Endodermal cell (in vitro differentiated cells): Measurements from ENCODE around the gene LSM14B. TPM values are rescaled to one million over a fixed set of nuclear protein-coding genes. Genes with fewer than 3 reads are reported as not detected.
"Not testable (repeated sequence)": the region's sequence is repeated elsewhere in the genome, so short reads cannot be mapped to it uniquely, and the experiment has no call there.

ENCODE experiments used
- DNase-seq: peaks from one replicate; pipeline ENCODE4 v3.0.0-alpha.2; 2017
- H3K27ac ChIP-seq: 2 replicates; pipeline ENCODE4 v1.5.1; 2013; ENCODE audit warnings: mild to moderate bottlenecking, low read depth, low read length, moderate library complexity
- H3K27me3 ChIP-seq: 2 replicates; pipeline ENCODE4 v1.6.1; 2013; ENCODE audit warnings: mild to moderate bottlenecking, low read length, moderate library complexity; ENCODE audit not compliant: insufficient read depth, control insufficient read depth, poor library complexity, severe bottlenecking
- H3K36me3 ChIP-seq: 2 replicates; pipeline ENCODE4 v1.7.0; 2013; ENCODE audit warnings: mild to moderate bottlenecking, low read length, moderate library complexity; ENCODE audit not compliant: control insufficient read depth, insufficient read depth
- H3K4me1 ChIP-seq: one replicate; pipeline ENCODE4 v1.7.0; 2013; ENCODE audit warnings: low read length; ENCODE audit not compliant: control insufficient read depth, insufficient read depth
- H3K4me3 ChIP-seq: 2 replicates; pipeline ENCODE4 v1.5.1; 2013; ENCODE audit warnings: mild to moderate bottlenecking, low read length, moderate library complexity
- H3K9ac ChIP-seq: 2 replicates; pipeline ENCODE4 v1.6.1; 2013; ENCODE audit warnings: mild to moderate bottlenecking, low read length, moderate library complexity; ENCODE audit not compliant: poor library complexity, severe bottlenecking; ENCODE audit errors: extremely low read depth
- H3K9me3 ChIP-seq: 2 replicates; pipeline ENCODE4 v1.6.1; 2013; ENCODE audit warnings: mild to moderate bottlenecking, low read length, moderate library complexity; ENCODE audit not compliant: control insufficient read depth
- H3K27ac Mint-ChIP-seq: 2 replicates; pipeline ENCODE4 v1.8.0; 2020; ENCODE audit warnings: mixed read lengths
- H3K27me3 Mint-ChIP-seq: 2 replicates; pipeline ENCODE4 v1.8.0; 2021; ENCODE audit warnings: mild to moderate bottlenecking, mixed read lengths; ENCODE audit not compliant: insufficient read depth
- H3K36me3 Mint-ChIP-seq: 2 replicates; pipeline ENCODE4 v1.8.0; 2020; ENCODE audit warnings: low read depth, mixed read lengths
- H3K4me1 Mint-ChIP-seq: 2 replicates; pipeline ENCODE4 v1.8.0; 2020; ENCODE audit warnings: mixed read lengths
- H3K4me3 Mint-ChIP-seq: 2 replicates; pipeline ENCODE4 v1.8.0; 2020; ENCODE audit warnings: mild to moderate bottlenecking, moderate library complexity, mixed read lengths
- H3K9me3 Mint-ChIP-seq: 2 replicates; pipeline ENCODE4 v1.8.0; 2020; ENCODE audit warnings: mild to moderate bottlenecking, mixed read lengths
- CTCF ChIP-seq: fragments of 200-600 bp; sonication (generic); conservative IDR thresholded peaks from 2 replicates; pipeline ENCODE4 v1.5.0; 2021; ENCODE audit warnings: antibody characterized with exemption, mild to moderate bottlenecking
- WGBS, 2 experiments: methylation state at CpG; one replicate each; pipeline versions ENCODE4 v1.1.5 to v1.1.7; 2013; ENCODE audit warnings: missing lambda C conversion rate in 2 of 2, mixed read lengths in 1 of 2; ENCODE audit not compliant: insufficient coverage in 1 of 2, insufficient read length in 1 of 2; 5-methylcytosine and 5-hydroxymethylcytosine counted together
- total RNA-seq, 2 donors: library from RNA; stranded (reverse); fragmentation: NEBNext Ultra II Directional in 1 of 2; extraction: Animal tissue kit (Norgen Biotek cat#: 25700) in 1 of 2; gene quantifications; 2 replicates in 1 of 2; 3 replicates in 1 of 2; pipeline ENCODE4 v1.2.1, GENCODE V29; 2021

LSM14B gene
- total RNA-seq, 2 donors from 2014 or later = 89.1 to 91.1 TPM

GRCh38 chr20:62080249-62080990, 41.9 kb upstream of the LSM14B start:
- no peak overlapping the region for H3K27ac Mint-ChIP-seq

GRCh38 chr20:62083312-62083711, 39.0 kb upstream of the LSM14B start:
- Mint-ChIP-seq H3K27ac (no peak overlapping the region), H3K4me3 (no peak overlapping the region), H3K36me3 (no peaks in the 10 kb centered on the region), H3K27me3 (peaks cover 9% of the 10 kb centered on the region), H3K9me3 (peaks cover 12% of the 10 kb centered on the region), H3K4me1 (no peaks in the 10 kb centered on the region)
- Histone ChIP-seq H3K9ac (no peak overlapping the region), H3K9me3 (peaks cover 8% of the 10 kb centered on the region), H3K27ac (no peak overlapping the region), H3K4me1 (no peaks in the 10 kb centered on the region), H3K36me3 (no peaks in the 10 kb centered on the region), H3K4me3 (no peak overlapping the region), H3K27me3 (no peaks in the 10 kb centered on the region)
- DNase-seq = no peak
- TF ChIP-seq CTCF = no peak
- 73 to 77% methylated on average over 3 to 5 of the region's 5 CpGs for WGBS, 2 experiments

More at GRCh38 chr20:62080249-62080990, 41.9 kb upstream of the LSM14B start:
- peaks cover 37% of the 10 kb centered on the region for H3K9me3 Mint-ChIP-seq
- WGBS, 2 experiments = 79 to 80% methylated on average over 9 to 13 of the region's 15 CpGs
- Histone ChIP-seq H3K9me3 (peaks cover 11% of the 10 kb centered on the region), H3K4me1 (no peaks in the 10 kb centered on the region), H3K9ac (no peak overlapping the region), H3K27me3 (no peaks in the 10 kb centered on the region), H3K4me3 (no peak overlapping the region), H3K27ac (no peak overlapping the region), H3K36me3 (no peaks in the 10 kb centered on the region)
- DNase-seq = no peak
- H3K36me3 Mint-ChIP-seq = peaks cover 7% of the 10 kb centered on the region
- no peak overlapping the region for H3K4me3 Mint-ChIP-seq
- no peak for TF ChIP-seq CTCF
- no peaks in the 10 kb centered on the region for H3K4me1 Mint-ChIP-seq
- H3K27me3 Mint-ChIP-seq = peaks cover 19% of the 10 kb centered on the region

GRCh38 chr20:62084224-62084623, 38.1 kb upstream of the LSM14B start:
- not testable (repeated sequence) for H3K4me1 Mint-ChIP-seq, H3K27ac Mint-ChIP-seq, H3K36me3 Mint-ChIP-seq, H3K27ac ChIP-seq, H3K9me3 ChIP-seq, H3K4me3 Mint-ChIP-seq, H3K27me3 Mint-ChIP-seq, H3K4me1 ChIP-seq, DNase-seq, H3K27me3 ChIP-seq, H3K36me3 ChIP-seq, H3K4me3 ChIP-seq, H3K9ac ChIP-seq, H3K9me3 Mint-ChIP-seq
- 93 to 96% methylated on average over 3 to 9 of the region's 9 CpGs for WGBS, 2 experiments
